MM.1S (cell line): ENCODE results near the gene SPATA31E1.

Source experiments
- DNase-seq: peaks from one replicate; pipeline ENCODE4 v3.0.0-alpha.2; 2015
- H2AFZ ChIP-seq: fragments of 300-600 bp; sonication (generic); 2 replicates; pipeline ENCODE4 v1.6.0; 2016; ENCODE audit warnings: antibody characterized with exemption, low read length
- H3F3A ChIP-seq: fragments of 300-600 bp; sonication (generic); 2 replicates; pipeline ENCODE4 v1.6.1; 2016; ENCODE audit warnings: mild to moderate bottlenecking, antibody characterized with exemption, low read length, moderate library complexity, mixed read lengths; ENCODE audit not compliant: insufficient read depth
- H3K27ac ChIP-seq: fragments of 300-600 bp; sonication (generic); 2 replicates; pipeline ENCODE4 v1.5.1; 2016; ENCODE audit warnings: mild to moderate bottlenecking, low read length
- H3K27me3 ChIP-seq: fragments of 300-600 bp; sonication (generic); replicated peaks from 2 replicates; pipeline ENCODE4 v1.6.0; 2016; ENCODE audit warnings: low read length; ENCODE audit not compliant: insufficient read depth
- H3K36me3 ChIP-seq: fragments of 300-600 bp; sonication (generic); replicated peaks from 2 replicates; pipeline ENCODE4 v1.6.1; 2016; ENCODE audit warnings: mild to moderate bottlenecking, low read length, mixed read lengths; ENCODE audit not compliant: insufficient read depth
- H3K4me1 ChIP-seq: fragments of 300-600 bp; sonication (generic); 2 replicates; pipeline ENCODE4 v1.6.1; 2016; ENCODE audit warnings: low read length, mixed read lengths
- H3K4me2 ChIP-seq: fragments of 300-600 bp; sonication (generic); 2 replicates; pipeline ENCODE4 v1.6.0; 2016; ENCODE audit warnings: low read depth, low read length
- H3K4me3 ChIP-seq: fragments of 300-600 bp; sonication (generic); 2 replicates; pipeline ENCODE4 v1.5.1; 2016; ENCODE audit warnings: low read length, mixed read lengths
- H3K79me2 ChIP-seq: fragments of 300-600 bp; sonication (generic); 2 replicates; pipeline ENCODE4 v1.6.1; 2016; ENCODE audit warnings: mixed run types, low read length, mixed read lengths
- H3K9ac ChIP-seq: fragments of 300-600 bp; sonication (generic); 2 replicates; pipeline ENCODE4 v1.6.1; 2016; ENCODE audit warnings: low read length, mixed read lengths
- H3K9me2 ChIP-seq: fragments of 300-600 bp; sonication (generic); replicated peaks from 2 replicates; pipeline ENCODE4 v1.6.1; 2016; ENCODE audit warnings: mild to moderate bottlenecking, low read length, mixed read lengths; ENCODE audit not compliant: insufficient read depth
- H3K9me3 ChIP-seq: fragments of 300-600 bp; sonication (generic); replicated peaks from 2 replicates; pipeline ENCODE4 v1.6.1; 2016; ENCODE audit warnings: mild to moderate bottlenecking, low read length, mixed read lengths; ENCODE audit not compliant: insufficient read depth
- H4K20me1 ChIP-seq: fragments of 300-600 bp; sonication (generic); 2 replicates; pipeline ENCODE4 v1.6.1; 2016; ENCODE audit warnings: mild to moderate bottlenecking, low read length, moderate library complexity, mixed read lengths; ENCODE audit not compliant: insufficient read depth
- CTCF ChIP-seq: fragments of 300-600 bp; sonication (generic); IDR thresholded peaks from 2 replicates; pipeline ENCODE4 v1.5.1; 2016; ENCODE audit warnings: antibody characterized with exemption, low read length, mixed read lengths
- EZH2 ChIP-seq: fragments of 300-600 bp; sonication (generic); optimal IDR thresholded peaks from 2 replicates; pipeline ENCODE3; 2017; ENCODE audit warnings: low read depth, mild to moderate bottlenecking, antibody characterized with exemption, low read length, mixed read lengths
- EZH2phosphoT487 ChIP-seq: fragments of 300-600 bp; sonication (generic); IDR thresholded peaks from 2 replicates; pipeline ENCODE4 v1.6.1; 2018; ENCODE audit warnings: antibody characterized with exemption, low read length

The SPATA31E1 gene

DNA sequence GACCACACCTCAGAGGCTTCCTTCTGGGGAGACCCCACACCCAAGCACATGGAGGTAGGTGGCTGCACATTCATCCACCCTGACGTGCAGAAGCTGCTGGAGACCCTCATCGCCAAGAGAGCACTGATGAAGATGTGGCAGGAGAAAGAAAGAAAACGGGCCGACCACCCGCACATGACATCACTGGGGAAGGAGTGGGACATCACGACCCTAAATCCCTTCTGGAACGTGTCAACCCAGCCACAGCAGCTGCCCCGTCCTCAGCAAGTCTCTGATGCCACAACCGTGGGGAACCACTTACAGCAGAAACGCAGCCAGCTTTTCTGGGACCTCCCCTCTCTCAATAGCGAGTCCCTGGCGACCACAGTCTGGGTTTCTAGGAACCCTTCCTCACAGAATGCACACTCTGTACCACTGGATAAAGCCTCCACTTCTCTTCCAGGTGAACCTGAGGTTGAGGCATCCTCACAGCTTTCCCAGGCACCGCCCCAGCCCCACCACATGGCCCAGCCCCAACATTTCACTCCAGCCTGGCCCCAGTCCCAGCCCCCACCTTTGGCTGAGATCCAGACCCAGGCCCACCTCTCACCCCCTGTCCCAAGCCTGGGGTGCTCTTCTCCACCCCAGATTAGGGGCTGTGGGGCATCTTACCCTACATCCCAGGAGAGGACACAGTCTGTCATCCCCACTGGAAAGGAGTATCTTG is 3.0 kb downstream of the SPATA31E1 start:
- Histone ChIP-seq H3K27ac (no peak overlapping the region), H3K9me3 (no peaks in the 10 kb centered on the region), H4K20me1 (no peaks in the 10 kb centered on the region), H3K9me2 (no peaks in the 10 kb centered on the region), H3K4me2 (no peak overlapping the region), H3K79me2 (no peaks in the 10 kb centered on the region), H2AFZ (no peak overlapping the region), H3K36me3 (no peaks in the 10 kb centered on the region), H3K27me3 (no peaks in the 10 kb centered on the region), H3K9ac (no peak overlapping the region), H3K4me1 (no peaks in the 10 kb centered on the region), H3K4me3 (no peak overlapping the region), H3F3A (no peaks in the 10 kb centered on the region)
- TF ChIP-seq CTCF (no peak), EZH2 (no peak), EZH2phosphoT487 (no peak)
- DNase-seq: no peak

DNA sequence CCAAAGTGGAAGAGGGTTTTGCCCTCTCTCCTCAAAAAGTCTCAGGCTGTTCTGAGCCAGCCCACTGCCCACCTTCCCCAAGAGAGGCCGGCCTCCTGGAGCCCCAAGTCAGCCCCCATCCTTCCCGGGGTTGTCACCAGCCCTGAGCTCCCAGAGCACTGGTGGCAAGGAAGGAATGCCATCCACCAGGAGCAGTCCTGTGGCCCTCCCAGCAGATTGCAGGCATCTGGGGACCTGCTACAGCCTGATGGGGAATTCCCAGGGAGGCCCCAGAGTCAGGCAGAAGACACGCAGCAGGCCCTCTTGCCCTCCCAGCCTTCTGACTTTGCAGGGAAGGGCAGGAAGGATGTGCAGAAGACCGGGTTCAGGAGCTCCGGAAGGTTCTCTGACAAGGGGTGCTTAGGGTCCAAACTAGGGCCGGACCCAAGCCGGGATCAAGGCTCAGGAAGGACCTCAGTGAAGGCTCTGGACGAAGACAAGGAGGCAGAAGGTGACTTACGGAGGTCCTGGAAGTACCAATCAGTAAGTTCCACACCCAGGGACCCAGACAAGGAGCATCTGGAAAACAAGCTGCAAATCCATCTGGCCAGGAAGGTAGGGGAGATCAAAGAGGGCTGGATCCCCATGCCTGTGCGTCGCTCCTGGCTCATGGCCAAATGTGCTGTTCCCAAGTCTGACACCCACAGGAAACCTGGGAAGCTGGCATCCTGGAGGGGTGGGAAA is 3.7 kb downstream of the SPATA31E1 start:
- Histone ChIP-seq H2AFZ (no peak overlapping the region), H3K4me3 (no peak overlapping the region), H3K36me3 (no peaks in the 10 kb centered on the region), H3K9ac (no peak overlapping the region), H3F3A (no peaks in the 10 kb centered on the region), H4K20me1 (no peaks in the 10 kb centered on the region), H3K9me2 (no peaks in the 10 kb centered on the region), H3K27ac (no peak overlapping the region), H3K79me2 (no peaks in the 10 kb centered on the region), H3K9me3 (no peaks in the 10 kb centered on the region), H3K27me3 (no peaks in the 10 kb centered on the region), H3K4me1 (no peaks in the 10 kb centered on the region), H3K4me2 (no peak overlapping the region)
- no peak for TF ChIP-seq EZH2phosphoT487
- no peak for TF ChIP-seq CTCF
- TF ChIP-seq EZH2: no peak
- DNase-seq: no peak

- Histone ChIP-seq H3K4me3 (no peak overlapping the region), H3K9ac (no peak overlapping the region), H3K9me2 (no peaks in the 10 kb centered on the region), H3K4me2 (no peak overlapping the region), H3F3A (no peaks in the 10 kb centered on the region), H3K79me2 (no peaks in the 10 kb centered on the region), H3K27ac (no peak overlapping the region), H3K27me3 (no peaks in the 10 kb centered on the region), H3K4me1 (no peaks in the 10 kb centered on the region), H2AFZ (no peak overlapping the region), H4K20me1 (no peaks in the 10 kb centered on the region), H3K9me3 (no peaks in the 10 kb centered on the region), H3K36me3 (no peaks in the 10 kb centered on the region)
- DNase-seq: no peak
- TF ChIP-seq EZH2: no peak
- TF ChIP-seq EZH2phosphoT487: no peak
- TF ChIP-seq CTCF: no peak
Measured at GRCh38 chr9:87886933-87887505, 4.3 kb downstream of the SPATA31E1 start.
